Mesendoderm (in vitro differentiated cells): ENCODE results near the gene P2RX7.
"Not testable (repeated sequence)": the region's sequence is repeated elsewhere in the genome, so short reads cannot be mapped to it uniquely, and the experiment has no call there.

Experiments
- DNase-seq: peaks from one replicate; pipeline ENCODE4 v3.0.0; 2013
- H2AK5ac ChIP-seq: 2 replicates; pipeline ENCODE4 v1.6.1; 2013; ENCODE audit warnings: low read length, inconsistent platforms
- H2BK120ac ChIP-seq: 2 replicates; pipeline ENCODE4 v1.6.1; 2013; ENCODE audit warnings: low read depth, mild to moderate bottlenecking, low read length, moderate library complexity, mixed read lengths
- H2BK15ac ChIP-seq: replicated peaks from 2 replicates; pipeline ENCODE4 v1.6.1; 2013; ENCODE audit warnings: low read depth, mild to moderate bottlenecking, moderate library complexity
- H2BK5ac ChIP-seq: 2 replicates; pipeline ENCODE4 v1.6.1; 2013; ENCODE audit warnings: low read length, inconsistent platforms
- H3K18ac ChIP-seq: 2 replicates; pipeline ENCODE4 v1.6.1; 2013; ENCODE audit warnings: mild to moderate bottlenecking, low read length, mixed read lengths
- H3K23ac ChIP-seq: one replicate; pipeline ENCODE4 v1.6.1; 2013; ENCODE audit warnings: low read length
- H3K27ac ChIP-seq: 2 replicates; pipeline ENCODE4 v1.5.1; 2013; ENCODE audit warnings: low read depth, mild to moderate bottlenecking, inconsistent platforms, low read length, moderate library complexity
- H3K27me3 ChIP-seq: 2 replicates; pipeline ENCODE4 v1.6.1; 2013; ENCODE audit warnings: low read length, control low read depth, mild to moderate bottlenecking, inconsistent platforms; ENCODE audit not compliant: insufficient read depth, poor library complexity
- H3K36me3 ChIP-seq: 2 replicates; pipeline ENCODE4 v1.6.1; 2013; ENCODE audit warnings: low read length, inconsistent platforms; ENCODE audit not compliant: control insufficient read depth, insufficient read depth
- H3K4ac ChIP-seq: one replicate; pipeline ENCODE4 v1.6.1; 2013; ENCODE audit warnings: low read depth, mild to moderate bottlenecking, low read length, moderate library complexity
- H3K4me1 ChIP-seq: 2 replicates; pipeline ENCODE4 v1.6.1; 2013; ENCODE audit warnings: low read depth, low read length, inconsistent platforms; ENCODE audit not compliant: control insufficient read depth
- H3K4me2 ChIP-seq: 2 replicates; pipeline ENCODE4 v1.6.1; 2013; ENCODE audit warnings: low read length
- H3K4me3 ChIP-seq: 2 replicates; pipeline ENCODE4 v1.5.1; 2013; ENCODE audit warnings: mild to moderate bottlenecking, low read length
- H3K56ac ChIP-seq: one replicate; pipeline ENCODE4 v1.6.1; 2013; ENCODE audit warnings: low read length
- H3K79me1 ChIP-seq: 2 replicates; pipeline ENCODE4 v1.6.1; 2013; ENCODE audit warnings: low read length, inconsistent platforms
- H3K79me2 ChIP-seq: 2 replicates; pipeline ENCODE4 v1.6.1; 2013; ENCODE audit warnings: mild to moderate bottlenecking, low read length; ENCODE audit not compliant: control insufficient read depth, insufficient read depth
- H3K9ac ChIP-seq: 2 replicates; pipeline ENCODE4 v1.6.1; 2013; ENCODE audit warnings: low read length, inconsistent platforms
- H4K5ac ChIP-seq: one replicate; pipeline ENCODE4 v1.6.1; 2013; ENCODE audit warnings: low read length
- H4K8ac ChIP-seq: one replicate; pipeline ENCODE4 v1.6.1; 2013; ENCODE audit warnings: low read depth, mild to moderate bottlenecking, control low read depth, low read length, moderate library complexity
- WGBS: extraction: QIAGEN DNeasy Blood & Tissue Kit; methylation state at CpG from one replicate; pipeline ENCODE4 v1.1.7; 2013; ENCODE audit warnings: low lambda C conversion rate, missing lambda C conversion rate; ENCODE audit not compliant: insufficient coverage; ENCODE audit errors: extremely low coverage; 5-methylcytosine and 5-hydroxymethylcytosine counted together

P2RX7 gene

GRCh38 chr12:121159467-121160307 lies 27.0 kb downstream of the P2RX7 start:
- no CpG with 5 or more reads among the region's 7 CpGs for WGBS
- H2BK5ac ChIP-seq, result no peak overlapping the region
- no peak for DNase-seq
- H3K4ac ChIP-seq, result no peak overlapping the region
- H2BK15ac ChIP-seq, result no peak overlapping the region
- no peak overlapping the region for H2AK5ac ChIP-seq
- H3K4me1 ChIP-seq, result no peaks in the 10 kb centered on the region
- H3K79me2 ChIP-seq, result no peaks in the 10 kb centered on the region
- H3K79me1 ChIP-seq, result no peaks in the 10 kb centered on the region
- H3K27me3 ChIP-seq, result no peaks in the 10 kb centered on the region
- H4K5ac ChIP-seq, result no peak overlapping the region
- no peaks in the 10 kb centered on the region for H3K36me3 ChIP-seq
- H3K18ac ChIP-seq, result no peak overlapping the region
- no peak overlapping the region for H3K27ac ChIP-seq
- H3K9ac ChIP-seq, result no peak overlapping the region
- H3K56ac ChIP-seq, result no peak overlapping the region
- H3K4me3 ChIP-seq, result no peak overlapping the region
- H3K4me2 ChIP-seq, result no peak overlapping the region
- no peak overlapping the region for H3K23ac ChIP-seq
- no peak overlapping the region for H4K8ac ChIP-seq
- H2BK120ac ChIP-seq, result no peak overlapping the region

DNA sequence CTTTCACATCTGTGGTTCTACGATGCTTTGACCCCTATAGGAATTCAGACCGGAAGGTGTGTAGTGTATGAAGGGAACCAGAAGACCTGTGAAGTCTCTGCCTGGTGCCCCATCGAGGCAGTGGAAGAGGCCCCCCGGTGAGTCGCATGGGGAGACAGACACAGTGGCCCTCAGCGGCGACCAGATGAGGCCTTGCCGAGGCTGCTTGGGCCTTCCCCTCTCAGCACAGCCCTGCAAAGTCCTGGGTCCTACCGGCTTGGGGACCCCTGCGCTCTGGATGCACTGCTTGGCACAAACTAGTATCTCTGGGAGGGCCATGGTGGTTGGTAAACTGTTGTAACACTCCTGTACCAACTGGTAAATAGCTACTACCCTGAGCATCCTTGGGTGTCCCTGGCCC lies 29.7 kb downstream of the P2RX7 start:
- DNase-seq, result no peak
- Histone ChIP-seq H3K79me2 (no peaks in the 10 kb centered on the region), H3K4me2 (no peak overlapping the region), H4K8ac (no peak overlapping the region), H3K9ac (no peak overlapping the region), H3K18ac (no peak overlapping the region), H2AK5ac (no peak overlapping the region), H3K27ac (no peak overlapping the region), H2BK5ac (no peak overlapping the region), H3K4ac (no peak overlapping the region), H3K36me3 (no peaks in the 10 kb centered on the region), H3K4me1 (no peaks in the 10 kb centered on the region), H2BK15ac (no peak overlapping the region), H3K4me3 (no peak overlapping the region), H2BK120ac (no peak overlapping the region), H3K79me1 (no peaks in the 10 kb centered on the region), H3K23ac (no peak overlapping the region), H3K27me3 (no peaks in the 10 kb centered on the region), H4K5ac (no peak overlapping the region), H3K56ac (no peak overlapping the region)
- no CpG with 5 or more reads among the region's 10 CpGs for WGBS

DNA sequence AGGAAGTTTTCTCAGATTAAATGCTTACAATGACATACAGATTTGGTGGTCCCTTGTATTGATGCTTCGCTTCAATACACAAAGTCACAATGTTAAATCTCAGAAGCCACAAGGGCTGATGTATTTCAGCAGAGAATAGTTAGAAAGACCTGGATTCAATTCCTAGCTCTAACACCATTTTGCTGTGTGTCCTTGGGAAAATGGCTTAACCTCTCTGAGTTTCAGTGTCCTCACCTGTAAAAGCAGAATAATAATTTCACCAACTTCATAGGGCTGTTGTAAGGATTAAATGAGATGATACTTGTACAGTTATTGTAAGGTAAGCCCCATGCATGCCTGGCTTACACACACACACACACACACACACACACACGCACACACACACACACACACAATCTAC lies 30.3 kb downstream of the P2RX7 start:
- Histone ChIP-seq H2BK15ac (no peak overlapping the region), H3K4ac (no peak overlapping the region), H3K18ac (no peak overlapping the region), H3K27me3 (no peaks in the 10 kb centered on the region), H3K36me3 (no peaks in the 10 kb centered on the region), H3K4me3 (no peak overlapping the region), H2AK5ac (no peak overlapping the region), H4K5ac (no peak overlapping the region), H3K27ac (no peak overlapping the region), H3K4me2 (no peak overlapping the region), H3K4me1 (no peaks in the 10 kb centered on the region), H4K8ac (no peak overlapping the region), H3K56ac (no peak overlapping the region), H3K23ac (no peak overlapping the region), H2BK5ac (no peak overlapping the region), H3K79me2 (no peaks in the 10 kb centered on the region), H3K9ac (no peak overlapping the region), H3K79me1 (no peaks in the 10 kb centered on the region), H2BK120ac (no peak overlapping the region)
- no CpG with 5 or more reads among the region's 2 CpGs for WGBS
- no peak for DNase-seq

DNA sequence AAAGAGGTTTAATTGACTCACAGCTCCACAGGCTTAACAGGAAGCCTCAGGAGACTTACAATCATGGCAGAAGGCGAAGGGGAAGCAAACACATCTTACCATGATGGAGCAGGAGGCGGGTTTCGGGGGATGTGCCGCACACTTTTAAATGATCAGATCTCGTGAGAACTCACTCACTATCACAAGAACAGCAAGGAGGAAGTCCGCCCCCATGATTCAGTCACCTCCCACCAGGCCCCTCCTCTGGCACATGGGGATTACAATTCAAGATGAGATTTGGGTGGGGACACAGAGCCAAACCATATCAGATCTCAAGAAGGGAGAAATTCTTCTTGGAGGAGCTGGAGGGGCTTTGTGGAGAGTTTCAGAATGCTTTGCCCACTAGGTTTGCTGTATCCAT lies 32.2 kb downstream of the P2RX7 start:
- H3K4me2 ChIP-seq, H3K4me1 ChIP-seq, H4K5ac ChIP-seq, H3K18ac ChIP-seq, H4K8ac ChIP-seq, H3K79me1 ChIP-seq, H3K36me3 ChIP-seq, H3K79me2 ChIP-seq, H3K4me3 ChIP-seq, H3K4ac ChIP-seq, H2BK15ac ChIP-seq, H3K56ac ChIP-seq, H2BK120ac ChIP-seq, H3K27me3 ChIP-seq, H3K9ac ChIP-seq, DNase-seq, H3K27ac ChIP-seq, H2AK5ac ChIP-seq, H3K23ac ChIP-seq, H2BK5ac ChIP-seq: not testable (repeated sequence)
- no CpG with 5 or more reads among the region's 6 CpGs for WGBS

- Histone ChIP-seq H2BK5ac (no peak overlapping the region), H3K36me3 (no peaks in the 10 kb centered on the region), H3K9ac (no peak overlapping the region), H4K5ac (no peak overlapping the region), H4K8ac (no peak overlapping the region), H3K4me3 (no peak overlapping the region), H3K23ac (no peak overlapping the region), H3K79me2 (no peaks in the 10 kb centered on the region), H3K27me3 (no peaks in the 10 kb centered on the region), H3K56ac (no peak overlapping the region), H2AK5ac (no peak overlapping the region), H2BK120ac (no peak overlapping the region), H3K18ac (no peak overlapping the region), H3K4ac (no peak overlapping the region), H2BK15ac (no peak overlapping the region), H3K79me1 (no peaks in the 10 kb centered on the region), H3K27ac (no peak overlapping the region), H3K4me1 (no peaks in the 10 kb centered on the region), H3K4me2 (no peak overlapping the region)
- no peak for DNase-seq
- no CpG with 5 or more reads among the region's 9 CpGs for WGBS
Measured at GRCh38 chr12:121165316-121165715, 32.6 kb downstream of the P2RX7 start.

GRCh38 chr12:121166356-121166755 lies 33.7 kb downstream of the P2RX7 start:
- no peak overlapping the region for H2BK15ac ChIP-seq
- H4K8ac ChIP-seq, result no peak overlapping the region
- H4K5ac ChIP-seq, result no peak overlapping the region
- no peaks in the 10 kb centered on the region for H3K4me1 ChIP-seq
- no peak overlapping the region for H2AK5ac ChIP-seq
- H3K18ac ChIP-seq, result no peak overlapping the region
- no peak overlapping the region for H3K27ac ChIP-seq
- H2BK5ac ChIP-seq, result no peak overlapping the region
- no peak overlapping the region for H2BK120ac ChIP-seq
- no peaks in the 10 kb centered on the region for H3K36me3 ChIP-seq
- H3K79me2 ChIP-seq, result no peaks in the 10 kb centered on the region
- H3K9ac ChIP-seq, result no peak overlapping the region
- H3K4me3 ChIP-seq, result no peak overlapping the region
- DNase-seq, result peak; percentile 65
- H3K79me1 ChIP-seq, result no peaks in the 10 kb centered on the region
- H3K56ac ChIP-seq, result no peak overlapping the region
- H3K23ac ChIP-seq, result no peak overlapping the region
- no peak overlapping the region for H3K4ac ChIP-seq
- no peak overlapping the region for H3K4me2 ChIP-seq
- H3K27me3 ChIP-seq, result no peaks in the 10 kb centered on the region
- WGBS, result no CpG with 5 or more reads among the region's 1 CpG
